Body of pancreas (tissue), 4 donors: ENCODE measurements around the gene STAG2. TPM values are rescaled to one million over a fixed set of nuclear protein-coding genes. Genes with fewer than 3 reads are reported as not detected.

ENCODE experiments used
- ATAC-seq: fragments of 150-250 bp; one replicate; pipeline ENCODE4 v1.9.1; 2016
- DNase-seq, 4 donors: peaks; one replicate each; pipeline ENCODE4 v3.0.0-alpha.2; 2019
- H3K27ac ChIP-seq, 4 donors: fragments of 200-600 bp; sonication (generic); 1 replicate in 3 of 4; 2 replicates in 1 of 4; pipeline versions ENCODE4 v1.5.1 to v1.6.1; 2016 to 2019; ENCODE audit warnings: mild to moderate bottlenecking in 1 of 4, mixed read lengths in 1 of 4, moderate library complexity in 1 of 4
- H3K27me3 ChIP-seq, 2 donors: fragments of 200-600 bp; sonication (generic); one replicate each; pipeline ENCODE4 v1.6.0; 2016; ENCODE audit warnings: mild to moderate bottlenecking in 1 of 2
- H3K36me3 ChIP-seq, 2 donors: fragments of 200-600 bp; sonication (generic); replicated peaks in 1 of 2; 2 replicates each; pipeline ENCODE4 v1.5.1; 2016; ENCODE audit warnings: low read depth in 2 of 2; ENCODE audit not compliant: insufficient read depth in 1 of 2
- H3K4me1 ChIP-seq: fragments of 200-600 bp; sonication (generic); one replicate; pipeline ENCODE4 v1.6.0; 2016
- H3K4me3 ChIP-seq, 2 donors: fragments of 200-600 bp; sonication (generic); 1 replicate in 1 of 2; 2 replicates in 1 of 2; pipeline ENCODE4 v1.5.1; 2016 to 2019
- H3K9me3 ChIP-seq, 3 donors: fragments of 200-600 bp; sonication (generic); 1 replicate in 2 of 3; 2 replicates in 1 of 3; pipeline ENCODE4 v1.5.1; 2016
- CTCF ChIP-seq, 7 experiments: fragments of 450-650 bp in 4 of 7; fragments of 200-600 bp in 3 of 7; sonication (generic) in 3 of 7; IDR thresholded peaks; one replicate each; pipeline ENCODE4 v1.5.1; 2016 to 2019; ENCODE audit warnings: antibody characterized with exemption in 7 of 7
- POLR2A ChIP-seq, 3 donors: fragments of 450-650 bp; IDR thresholded peaks; one replicate each; pipeline ENCODE4 v1.6.1; 2016; ENCODE audit warnings: antibody characterized with exemption in 3 of 3, mild to moderate bottlenecking in 2 of 3
- WGBS, 2 donors: methylation state at CpG; one replicate each; pipeline ENCODE4 v1.1.5; 2017; 5-methylcytosine and 5-hydroxymethylcytosine counted together
- intact Hi-C: fragments of 100-400 bp; cut with DNase I; formaldehyde crosslinking; loops from one replicate; pipeline ENCODE4 v1.15.1; 2023
- total RNA-seq, 2 donors: library from RNA; depleted of rRNA; stranded (reverse); fragments of >200 nt; gene quantifications; one replicate each; pipeline ENCODE4 v1.1.0, GENCODE V29; 2016

STAG2 gene
- total RNA-seq, 2 donors from 2014 or later: 26.4 to 39.2 TPM

GRCh38 chrX:123949846-123950245 is 11.7 kb upstream of the STAG2 start:
- ATAC-seq (no peak), DNase-seq (no peak)
- no peaks in the 10 kb centered on the region for H3K27me3 ChIP-seq
- no peak overlapping the region for H3K4me3 ChIP-seq
- H3K27ac ChIP-seq: no peak overlapping the region
- TF ChIP-seq POLR2A (IDR thresholded peaks at IDR 0.05) (no peak), CTCF (IDR thresholded peaks at IDR 0.05) (no peak)
- 100% methylated on average over 2 of the region's 2 CpGs for WGBS, 2 donors
- H3K9me3 ChIP-seq: no peaks in the 10 kb centered on the region
- H3K36me3 ChIP-seq: no peaks in the 10 kb centered on the region
- intact Hi-C loops: no loop called here
- no peaks in the 10 kb centered on the region for H3K4me1 ChIP-seq

DNA sequence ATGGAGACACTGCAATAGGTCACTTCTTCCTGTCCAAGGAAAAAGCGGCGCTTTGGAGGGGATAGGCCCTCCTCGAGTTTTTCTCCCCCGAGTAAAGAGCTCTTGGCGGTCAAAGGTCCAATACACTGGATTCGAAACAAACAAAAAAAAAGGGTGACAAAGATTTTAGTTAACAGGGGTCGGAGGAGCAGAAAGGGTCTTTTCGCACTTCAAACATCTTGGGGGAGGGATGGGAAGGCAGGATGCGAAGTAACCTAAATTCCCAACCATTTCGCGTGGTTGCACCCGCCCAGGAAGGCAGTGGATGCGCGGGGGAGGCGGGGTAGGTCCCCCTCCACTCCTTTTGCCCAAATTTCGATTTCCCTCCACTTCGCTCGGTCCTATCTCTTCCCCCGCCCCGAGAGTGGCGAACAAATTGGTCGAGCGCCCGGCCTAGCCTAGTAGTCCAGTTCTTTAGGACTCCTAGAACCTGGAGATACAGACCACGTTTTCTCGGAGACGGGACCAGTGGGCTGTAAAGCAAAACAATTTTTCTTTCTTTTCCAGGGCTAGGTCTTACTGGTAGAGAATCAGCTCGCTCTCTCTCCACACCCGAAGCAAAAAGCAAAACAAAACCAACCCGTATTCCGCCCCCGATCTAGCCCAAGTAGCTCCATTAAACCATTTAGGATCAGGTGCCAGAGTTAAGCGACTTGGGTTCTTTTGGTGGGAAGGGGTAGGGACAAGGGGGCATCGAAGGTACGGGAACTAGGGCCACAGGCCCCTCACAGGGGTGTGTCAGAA is 2.0 kb upstream of the STAG2 start:
- intact Hi-C loops: no loop called here
- H3K36me3 ChIP-seq: no peaks in the 10 kb centered on the region

DNA sequence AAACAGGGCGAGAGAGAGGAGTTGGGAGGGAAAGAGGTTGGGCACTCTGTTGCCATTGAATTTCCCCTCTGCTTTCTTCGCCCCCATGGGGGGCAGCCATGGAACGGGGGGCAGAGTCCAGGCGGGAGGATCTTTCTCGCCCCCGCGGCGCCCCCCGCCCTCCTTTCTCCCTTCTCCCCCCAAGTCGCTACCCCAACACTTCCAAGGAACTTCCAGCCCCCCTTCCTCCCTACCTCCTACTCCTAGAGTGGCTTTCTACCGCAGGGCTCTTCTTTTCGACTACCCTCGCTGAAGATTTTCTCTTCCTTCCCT is 594 bp upstream of the STAG2 start:
- no peak for TF ChIP-seq POLR2A (IDR thresholded peaks at IDR 0.05)
- no peak for TF ChIP-seq CTCF (IDR thresholded peaks at IDR 0.05)
- Histone ChIP-seq H3K27me3 (no peaks in the 10 kb centered on the region), H3K27ac (peak overlapping the region; percentile 95 to 98 (median 98)), H3K4me3 (peak overlapping the region; percentile 45 to 58), H3K4me1 (peaks cover 5% of the 10 kb centered on the region), H3K9me3 (no peaks in the 10 kb centered on the region), H3K36me3 (no peaks in the 10 kb centered on the region)
- ATAC-seq (no peak), DNase-seq (no peak)
- WGBS, 2 donors: 0 to 2% methylated on average over 8 to 12 of the region's 13 CpGs
- intact Hi-C loops: no loop called here

More for the DNA sequence above, 2.0 kb upstream of the STAG2 start:
- H3K4me1 ChIP-seq: peaks cover 3% of the 10 kb centered on the region
- no peaks in the 10 kb centered on the region for H3K9me3 ChIP-seq
- peak; percentile 7 for ATAC-seq
- TF ChIP-seq CTCF (IDR thresholded peaks at IDR 0.05) (no peak), POLR2A (IDR thresholded peaks at IDR 0.05) (no peak)
- DNase-seq: peak; percentile 43 to 59 (median 49)
- WGBS, 2 donors: 1 to 3% methylated on average over 11 to 35 of the region's 35 CpGs
- no peaks in the 10 kb centered on the region for H3K27me3 ChIP-seq
- peak overlapping the region; percentile 27 to 40 for H3K4me3 ChIP-seq
- H3K27ac ChIP-seq: peak overlapping the region; percentile 80 to 98 (median 96)

GRCh38 chrX:123962006-123962467 is 531 bp downstream of the STAG2 start:
- Histone ChIP-seq H3K4me1 (peaks cover 5% of the 10 kb centered on the region), H3K27ac (peak overlapping the region; percentile 95 to 98 (median 98)), H3K27me3 (no peaks in the 10 kb centered on the region), H3K9me3 (no peaks in the 10 kb centered on the region), H3K4me3 (peak overlapping the region in 1 of 2 donors; percentile 43), H3K36me3 (no peaks in the 10 kb centered on the region)
- ATAC-seq (no peak), DNase-seq (peak in 1 of 4 donors; percentile 11)
- intact Hi-C loops: no loop called here
- TF ChIP-seq CTCF (IDR thresholded peaks at IDR 0.05): no peak
- no peak for TF ChIP-seq POLR2A (IDR thresholded peaks at IDR 0.05)
- 0 to 1% methylated on average over 17 to 23 of the region's 23 CpGs for WGBS, 2 donors
